Measurements from ENCODE around the gene ZNF195.
"Not testable (repeated sequence)": the region's sequence is repeated elsewhere in the genome, so short reads cannot be mapped to it uniquely, and the experiment has no call there.

ZNF195 gene

GRCh38 chr11:3378426-3379423, at the start of gene ZNF195:
TSS of gene ZNF195 (minus strand) at chr11:3379146. CDS start at chr11:3379040, 106 bp downstream.
- peak; percentile 73 to 78 for DNase-seq (ENCODE audit: low read depth in 2 of 2)

GRCh38 chr11:3428076-3428475, 49.1 kb upstream of the ZNF195 start:
- not testable (repeated sequence) for DNase-seq (ENCODE audit: low read depth in 2 of 2)

- not testable (repeated sequence) for DNase-seq (ENCODE audit: low read depth in 2 of 2)
Measured at GRCh38 chr11:3426541-3426940, 47.6 kb upstream of the ZNF195 start.

DNA sequence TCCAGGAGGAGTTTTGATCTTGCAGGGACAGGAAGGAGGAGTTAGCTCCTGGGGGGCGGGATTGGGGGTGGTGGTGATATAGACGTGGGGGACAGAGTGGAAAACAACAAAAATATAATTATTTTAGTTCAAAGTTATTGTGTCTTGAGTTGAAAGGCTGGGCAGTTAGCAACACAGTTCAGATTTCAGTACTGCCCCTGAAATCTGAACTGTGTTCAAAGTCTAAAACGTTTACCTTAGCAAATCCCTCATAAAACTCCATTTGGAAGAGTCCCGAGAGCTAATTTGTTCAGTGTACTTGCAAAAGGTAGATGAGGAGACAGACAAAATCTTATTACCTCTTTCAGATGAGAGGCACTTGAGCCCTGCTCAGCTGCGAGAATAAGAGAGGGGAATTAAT, 45.0 kb upstream of the ZNF195 start:
- DNase-seq (ENCODE audit: low read depth in 2 of 2) = not testable (repeated sequence)

- DNase-seq (ENCODE audit: low read depth in 2 of 2) = not testable (repeated sequence)
Measured at GRCh38 chr11:3423138-3423731, 44.3 kb upstream of the ZNF195 start.

GRCh38 chr11:3422380-3423137, 43.6 kb upstream of the ZNF195 start:
- DNase-seq (ENCODE audit: low read depth in 2 of 2) = peak; percentile 90

DNA sequence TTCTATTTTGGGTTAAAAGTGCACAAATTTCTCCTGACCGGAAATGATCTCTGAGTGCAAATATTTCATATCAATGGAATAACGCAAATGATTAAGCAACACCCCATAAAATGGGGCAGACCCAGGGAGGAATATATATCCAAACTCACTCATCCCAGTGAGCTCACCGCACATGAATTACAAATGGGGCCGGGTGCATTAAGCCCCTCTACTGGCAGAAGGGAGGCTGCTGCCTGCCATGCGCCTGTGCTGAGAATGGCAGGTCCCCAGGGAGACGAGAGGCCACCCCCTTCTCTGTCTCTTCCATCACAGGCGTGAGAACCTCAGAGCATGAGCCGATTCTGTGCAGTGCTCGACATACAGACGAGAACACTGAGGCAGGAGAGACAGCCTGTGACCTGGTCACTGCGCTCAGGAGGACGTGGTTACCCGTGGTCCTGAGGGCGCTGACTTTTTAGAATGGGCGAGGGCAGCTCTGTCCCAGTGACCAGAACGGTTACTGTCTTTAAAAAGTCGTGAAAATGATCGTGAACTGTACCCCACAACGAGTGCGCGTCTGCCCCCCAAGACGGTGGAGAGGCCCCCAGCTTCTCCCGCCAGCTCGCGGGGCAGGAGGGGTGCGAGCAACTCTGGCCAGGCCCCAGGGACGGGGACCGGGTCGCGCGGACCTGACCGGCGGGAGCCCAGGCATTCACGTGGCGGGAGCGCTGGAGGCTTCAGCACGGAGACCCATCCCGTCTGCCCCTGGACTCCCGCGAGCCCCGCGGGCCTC, 42.8 kb upstream of the ZNF195 start:
- DNase-seq (ENCODE audit: low read depth in 2 of 2) = peak; percentile 31 to 37

GRCh38 chr11:3420281-3421042, 41.5 kb upstream of the ZNF195 start:
- DNase-seq (ENCODE audit: low read depth in 2 of 2) = not testable (repeated sequence)

DNA sequence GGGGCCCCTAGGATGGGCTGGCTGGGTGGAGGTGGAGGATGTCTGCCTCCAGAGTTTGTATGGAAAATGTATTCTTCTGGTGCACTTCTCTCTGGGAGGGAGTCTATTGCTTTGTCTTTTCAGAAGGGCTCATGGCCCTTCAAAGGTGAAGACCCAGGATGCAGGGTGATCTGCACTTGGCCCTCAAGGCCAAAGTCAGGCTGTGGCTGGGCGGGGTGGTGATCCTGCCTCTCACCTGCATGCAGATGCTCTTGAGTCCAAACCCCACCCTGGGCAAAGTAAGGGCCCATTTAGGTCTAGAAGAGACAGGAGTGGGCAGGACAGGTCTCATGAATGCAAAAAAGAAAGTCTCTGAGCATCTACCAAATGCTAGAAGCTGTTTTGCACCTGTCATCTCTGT, 40.5 kb upstream of the ZNF195 start:
- DNase-seq (ENCODE audit: low read depth in 2 of 2) = not testable (repeated sequence)

DNA sequence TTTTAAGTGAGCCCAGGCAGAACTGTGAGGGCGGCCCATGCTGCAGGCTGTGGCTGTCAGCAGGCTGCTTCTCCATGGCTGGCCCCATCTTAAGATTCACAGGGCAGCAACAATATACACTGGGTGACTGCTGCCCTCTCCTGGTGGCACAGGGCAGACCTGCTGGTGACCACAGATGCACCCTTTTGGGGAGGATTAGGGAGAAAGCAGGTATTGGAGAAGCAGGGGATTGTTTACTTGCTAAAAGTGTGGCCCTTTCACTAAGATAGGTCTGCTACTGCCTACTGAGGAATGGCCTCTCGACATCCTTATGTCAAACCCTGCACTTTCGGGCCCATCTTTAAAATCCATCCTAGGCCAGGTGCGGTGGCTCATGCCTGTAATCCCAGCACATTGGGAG, 38.1 kb upstream of the ZNF195 start:
- peak in 1 of 2 experiments; percentile 12 for DNase-seq (ENCODE audit: low read depth in 2 of 2)

GRCh38 chr11:3415301-3415700, 36.4 kb upstream of the ZNF195 start:
- not testable (repeated sequence) for DNase-seq (ENCODE audit: low read depth in 2 of 2)

- DNase-seq (ENCODE audit: low read depth in 2 of 2) = not testable (repeated sequence)
Measured at GRCh38 chr11:3413666-3414065, 34.7 kb upstream of the ZNF195 start.

DNA sequence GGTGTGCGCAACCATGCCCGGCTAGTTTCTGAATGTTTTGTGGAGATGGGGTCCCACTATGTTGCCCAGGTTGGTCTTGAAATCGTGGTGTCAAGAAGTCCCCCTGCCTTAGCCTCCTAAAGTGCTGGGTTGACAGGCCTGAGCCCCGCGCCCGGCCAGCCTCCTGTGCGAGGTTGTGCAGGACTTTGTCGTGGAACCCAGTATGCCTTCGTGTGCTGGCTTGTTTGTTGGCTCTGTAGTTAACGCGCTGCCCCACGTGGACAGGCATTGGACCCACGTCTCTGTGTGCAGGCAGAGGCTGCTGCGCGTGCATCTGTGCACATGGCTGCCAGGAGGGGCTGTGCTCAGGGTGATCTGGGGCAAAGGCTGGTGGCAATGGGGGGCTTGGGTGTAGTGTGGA, 33.9 kb upstream of the ZNF195 start:
- no peak for DNase-seq (ENCODE audit: low read depth in 2 of 2)

DNA sequence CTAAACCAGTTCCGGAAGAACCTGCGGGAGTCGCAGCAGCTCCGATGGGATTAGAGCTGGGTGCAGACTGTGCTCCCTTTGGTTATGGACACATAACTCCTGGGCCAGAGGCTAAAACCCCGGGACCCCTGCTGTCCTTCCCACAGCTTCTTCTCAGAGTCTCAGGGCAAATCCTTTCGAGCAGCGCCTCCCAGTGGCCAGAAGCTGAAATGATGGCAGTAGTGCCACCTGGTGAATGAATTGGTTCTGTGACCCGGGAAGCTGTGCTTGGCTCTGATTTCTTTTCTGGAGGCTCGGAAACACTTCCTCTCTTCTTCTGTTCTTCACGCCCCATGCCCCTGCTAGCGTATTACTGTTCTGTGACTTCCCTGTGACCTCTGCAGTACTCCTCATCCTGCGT, 29.8 kb upstream of the ZNF195 start:
- not testable (repeated sequence) for DNase-seq (ENCODE audit: low read depth in 2 of 2)

GRCh38 chr11:3408058-3408605, 29.2 kb upstream of the ZNF195 start:
- DNase-seq (ENCODE audit: low read depth in 2 of 2) = not testable (repeated sequence)

DNA sequence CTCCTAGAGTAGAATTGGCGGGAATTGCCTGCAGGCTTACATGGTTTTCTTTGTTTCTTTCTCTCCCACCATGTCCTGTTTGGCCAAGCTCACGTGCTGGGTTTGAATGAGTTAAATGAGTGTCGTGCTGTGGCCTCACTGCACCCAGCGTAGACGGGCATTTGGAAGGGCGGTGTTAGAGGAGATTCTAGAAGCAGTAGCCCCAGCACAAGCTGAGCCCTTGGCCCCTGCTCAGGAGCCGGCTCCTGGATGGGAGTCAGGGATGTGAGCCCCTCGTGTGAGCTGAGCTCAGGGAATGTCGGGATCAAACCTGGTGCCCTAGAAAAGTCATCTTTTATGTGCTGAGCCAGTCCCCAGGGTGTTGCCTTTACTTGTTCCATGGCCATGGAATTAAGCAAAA, 28.0 kb upstream of the ZNF195 start:
- DNase-seq (ENCODE audit: low read depth in 2 of 2) = not testable (repeated sequence)

DNA sequence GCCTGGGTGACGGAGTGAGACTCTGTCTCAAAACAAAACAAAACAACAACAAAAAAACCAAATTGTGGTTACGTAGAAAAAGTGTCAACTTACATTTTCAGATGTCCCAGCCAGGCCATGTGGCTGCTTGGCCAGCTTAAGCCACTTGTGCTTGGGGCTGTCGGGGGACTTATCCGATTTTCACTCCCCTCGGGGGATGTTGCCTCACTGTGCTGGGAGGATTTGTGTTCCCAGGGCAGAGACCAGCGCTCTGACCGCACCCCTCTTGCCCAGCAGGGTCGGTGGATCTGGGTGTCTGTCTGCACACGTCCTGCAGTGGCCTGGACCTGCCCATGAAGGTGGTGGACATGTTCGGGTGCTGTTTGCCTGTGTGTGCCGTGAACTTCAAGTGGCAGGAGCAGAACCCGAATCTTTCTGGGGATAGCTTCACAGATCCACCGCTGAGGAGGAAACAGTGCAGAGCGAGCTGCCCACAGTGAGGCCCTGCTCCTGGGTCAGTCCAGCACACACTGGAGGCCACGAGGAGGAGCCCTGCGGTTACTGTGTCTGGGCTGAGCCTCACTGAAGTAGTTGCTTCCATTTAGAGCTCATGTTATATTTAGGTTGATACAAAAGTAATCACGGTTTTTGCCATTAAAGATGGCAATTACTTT, 27.4 kb upstream of the ZNF195 start:
- DNase-seq (ENCODE audit: low read depth in 2 of 2) = not testable (repeated sequence)

DNA sequence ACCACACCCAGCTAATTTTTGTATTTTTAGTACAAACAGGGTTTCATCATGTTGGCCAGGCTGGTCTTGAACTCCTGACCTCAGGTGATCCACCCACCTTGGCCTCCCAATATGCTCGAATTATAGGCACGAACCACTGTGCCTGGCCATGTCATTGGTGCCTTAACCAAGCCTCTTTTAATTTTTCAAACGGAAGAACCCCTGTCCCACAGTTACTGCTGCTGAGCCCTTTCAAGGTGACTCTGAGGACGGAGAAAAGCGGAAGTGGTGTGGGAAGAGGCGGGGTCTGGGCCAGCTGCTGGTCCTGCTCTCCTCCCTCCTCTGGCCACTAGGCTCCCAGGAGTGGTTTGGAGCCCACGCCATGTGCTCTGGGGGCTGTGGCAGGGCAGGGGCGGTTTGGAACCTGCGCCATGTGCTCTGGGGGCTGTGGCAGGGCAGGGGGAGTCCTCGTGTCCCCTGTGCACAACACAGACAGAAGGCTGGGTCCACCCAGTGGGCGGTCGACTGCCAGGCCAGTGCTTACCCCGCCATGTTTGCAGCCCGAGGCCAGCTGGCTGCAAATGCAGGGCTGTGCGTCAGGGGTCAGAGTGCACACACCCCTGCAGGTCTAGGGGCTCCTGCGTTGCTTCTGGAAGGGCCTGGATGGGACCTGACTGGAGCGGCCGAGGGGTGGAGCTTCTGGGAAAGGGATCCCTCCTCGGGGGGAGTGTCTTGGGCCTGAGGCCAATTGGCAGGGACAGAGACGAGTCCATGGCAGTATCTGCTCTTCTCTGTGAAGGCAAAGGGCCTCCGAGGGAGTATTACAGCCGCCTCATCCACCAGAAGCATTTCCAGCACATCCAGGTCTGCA, 25.4 kb upstream of the ZNF195 start:
- not testable (repeated sequence) for DNase-seq (ENCODE audit: low read depth in 2 of 2)

GRCh38 chr11:3402861-3403250, 23.9 kb upstream of the ZNF195 start:
- not testable (repeated sequence) for DNase-seq (ENCODE audit: low read depth in 2 of 2)
